Hepatocyte (in vitro differentiated cells): ENCODE measurements around the gene CCDC148. TPM values are rescaled to one million over a fixed set of nuclear protein-coding genes. Genes with fewer than 3 reads are reported as not detected.

Source experiments
- DNase-seq: peaks from one replicate; pipeline ENCODE4 v3.0.0-alpha.2; 2016; ENCODE audit warnings: low spot score
- H2AFZ ChIP-seq: fragments of 200-600 bp; sonication (generic); 2 replicates; pipeline ENCODE4 v1.6.0; 2016; ENCODE audit warnings: antibody characterized with exemption, mild to moderate bottlenecking
- H3K27ac ChIP-seq: fragments of 200-600 bp; sonication (generic); 2 replicates; pipeline ENCODE4 v1.5.1; 2016; ENCODE audit warnings: mild to moderate bottlenecking
- H3K27me3 ChIP-seq: fragments of 200-600 bp; sonication (generic); 2 replicates; pipeline ENCODE4 v1.6.1; 2016
- H3K36me3 ChIP-seq: fragments of 200-600 bp; sonication (generic); replicated peaks from 2 replicates; pipeline ENCODE4 v1.5.1; 2016; ENCODE audit warnings: low read depth; ENCODE audit not compliant: insufficient read depth
- H3K4me1 ChIP-seq: fragments of 200-600 bp; sonication (generic); 2 replicates; pipeline ENCODE4 v1.5.1; 2016; ENCODE audit warnings: mild to moderate bottlenecking, moderate library complexity; ENCODE audit not compliant: insufficient read depth
- H3K4me2 ChIP-seq: fragments of 200-600 bp; sonication (generic); 2 replicates; pipeline ENCODE4 v1.6.0; 2016
- H3K4me3 ChIP-seq: fragments of 200-600 bp; sonication (generic); 2 replicates; pipeline ENCODE4 v1.5.1; 2016; ENCODE audit warnings: mild to moderate bottlenecking
- H3K79me2 ChIP-seq: fragments of 200-600 bp; sonication (generic); 2 replicates; pipeline ENCODE4 v1.6.0; 2017; ENCODE audit warnings: mild to moderate bottlenecking
- H3K9me2 ChIP-seq: fragments of 200-600 bp; sonication (generic); replicated peaks from 2 replicates; pipeline ENCODE4 v1.6.0; 2017; ENCODE audit warnings: mild to moderate bottlenecking; ENCODE audit not compliant: insufficient read depth
- H3K9me3 ChIP-seq: fragments of 200-600 bp; sonication (generic); 2 replicates; pipeline ENCODE4 v1.5.1; 2016; ENCODE audit warnings: low read depth, mild to moderate bottlenecking
- H4K20me1 ChIP-seq: fragments of 200-600 bp; sonication (generic); 2 replicates; pipeline ENCODE4 v1.6.0; 2016; ENCODE audit warnings: mild to moderate bottlenecking; ENCODE audit not compliant: insufficient read depth, poor library complexity, severe bottlenecking
- CTCF ChIP-seq: fragments of 200-600 bp; sonication (generic); IDR thresholded peaks from 2 replicates; pipeline ENCODE4 v1.5.1; 2016; ENCODE audit warnings: antibody characterized with exemption, mild to moderate bottlenecking; ENCODE audit not compliant: poor library complexity
- EZH2 ChIP-seq: fragments of 200-600 bp; sonication (generic); IDR thresholded peaks from 2 replicates; pipeline ENCODE4 v1.6.1; 2016; ENCODE audit warnings: antibody characterized with exemption, mild to moderate bottlenecking, borderline replicate concordance
- EZH2phosphoT487 ChIP-seq: fragments of 200-600 bp; sonication (generic); IDR thresholded peaks from one replicate; pipeline ENCODE4 v1.6.1; 2018; ENCODE audit warnings: antibody characterized with exemption, mild to moderate bottlenecking, low read depth, moderate library complexity; ENCODE audit not compliant: unreplicated experiment, severe bottlenecking
- WGBS: methylation state at CpG from one replicate; pipeline ENCODE4 v1.1.6; 2016; ENCODE audit warnings: low lambda C conversion rate; ENCODE audit errors: missing lambda C conversion rate; 5-methylcytosine and 5-hydroxymethylcytosine counted together
- polyA plus RNA-seq: library from polyadenylated mRNA; unstranded; fragments of >200 nt; fragmentation: Nextera tagmentation; extraction: Ambion mirVana; gene quantifications from 2 replicates; pipeline ENCODE4 v1.2.1, GENCODE V29; 2016
- total RNA-seq: library from RNA; depleted of rRNA; stranded (reverse); fragments of >200 nt; gene quantifications from 2 replicates; pipeline ENCODE4 v1.2.3, GENCODE V29; 2014

Gene CCDC148
- total and polyA plus RNA-seq, 2 experiments from 2014 or later: 0.62 to 2.2 TPM

GRCh38 chr2:158393886-158394285 lies 62.7 kb downstream of the CCDC148 start:
- H3K27ac ChIP-seq: peak overlapping the region; percentile 5
- no peak for DNase-seq
- no peak for TF ChIP-seq EZH2
- TF ChIP-seq EZH2phosphoT487: no peak
- TF ChIP-seq CTCF: no peak
- no peaks in the 10 kb centered on the region for H4K20me1 ChIP-seq
- no peaks in the 10 kb centered on the region for H3K79me2 ChIP-seq
- H3K4me1 ChIP-seq: no peaks in the 10 kb centered on the region
- H3K4me2 ChIP-seq: no peak overlapping the region
- H3K27me3 ChIP-seq: no peaks in the 10 kb centered on the region
- no peaks in the 10 kb centered on the region for H3K36me3 ChIP-seq
- no peak overlapping the region for H3K4me3 ChIP-seq
- no peaks in the 10 kb centered on the region for H3K9me2 ChIP-seq
- WGBS: 50% methylated on average over 1 of the region's 1 CpG
- H2AFZ ChIP-seq: no peak overlapping the region
- H3K9me3 ChIP-seq: no peaks in the 10 kb centered on the region

- Histone ChIP-seq H3K27me3 (no peaks in the 10 kb centered on the region), H3K9me2 (no peaks in the 10 kb centered on the region), H3K4me1 (no peaks in the 10 kb centered on the region), H2AFZ (no peak overlapping the region), H3K9me3 (no peaks in the 10 kb centered on the region), H3K79me2 (no peaks in the 10 kb centered on the region), H3K27ac (no peak overlapping the region), H3K4me2 (no peak overlapping the region), H4K20me1 (no peaks in the 10 kb centered on the region), H3K4me3 (no peak overlapping the region), H3K36me3 (no peaks in the 10 kb centered on the region)
- WGBS: 0% methylated on average over 1 of the region's 1 CpG
- no peak for TF ChIP-seq EZH2phosphoT487
- no peak for TF ChIP-seq EZH2
- DNase-seq: no peak
These were observed 63.9 kb downstream of the CCDC148 start for GRCh38 chr2:158392687-158393086.

- Histone ChIP-seq H3K27me3 (no peaks in the 10 kb centered on the region), H3K4me3 (no peak overlapping the region), H3K36me3 (no peaks in the 10 kb centered on the region), H3K27ac (no peak overlapping the region), H3K9me2 (no peaks in the 10 kb centered on the region), H3K9me3 (no peaks in the 10 kb centered on the region), H3K4me2 (no peak overlapping the region), H2AFZ (no peak overlapping the region), H4K20me1 (no peaks in the 10 kb centered on the region), H3K79me2 (no peaks in the 10 kb centered on the region), H3K4me1 (no peaks in the 10 kb centered on the region)
- 76% methylated on average over 2 of the region's 2 CpGs for WGBS
- TF ChIP-seq CTCF (no peak), EZH2 (no peak), EZH2phosphoT487 (no peak)
- DNase-seq: no peak
These were observed 64.7 kb downstream of the CCDC148 start for GRCh38 chr2:158391876-158392275.

GRCh38 chr2:158391361-158391760 lies 65.2 kb downstream of the CCDC148 start:
- no peaks in the 10 kb centered on the region for H3K4me1 ChIP-seq
- no peaks in the 10 kb centered on the region for H3K27me3 ChIP-seq
- no peak overlapping the region for H3K27ac ChIP-seq
- H3K4me3 ChIP-seq: no peak overlapping the region
- no peak overlapping the region for H3K4me2 ChIP-seq
- no peak for TF ChIP-seq EZH2phosphoT487
- no peak for TF ChIP-seq CTCF
- no peak for TF ChIP-seq EZH2
- H3K9me3 ChIP-seq: no peaks in the 10 kb centered on the region
- H4K20me1 ChIP-seq: no peaks in the 10 kb centered on the region
- DNase-seq: no peak
- H2AFZ ChIP-seq: no peak overlapping the region
- no peaks in the 10 kb centered on the region for H3K79me2 ChIP-seq
- H3K9me2 ChIP-seq: no peaks in the 10 kb centered on the region
- H3K36me3 ChIP-seq: no peaks in the 10 kb centered on the region
